Measurements from ENCODE around the gene TFDP2. TPM values are rescaled to one million over a fixed set of nuclear protein-coding genes. Genes with fewer than 3 reads are reported as not detected.

The TFDP2 gene
- total RNA-seq, 2 donors from 2014 or later = 62.7 to 76.4 TPM

DNA sequence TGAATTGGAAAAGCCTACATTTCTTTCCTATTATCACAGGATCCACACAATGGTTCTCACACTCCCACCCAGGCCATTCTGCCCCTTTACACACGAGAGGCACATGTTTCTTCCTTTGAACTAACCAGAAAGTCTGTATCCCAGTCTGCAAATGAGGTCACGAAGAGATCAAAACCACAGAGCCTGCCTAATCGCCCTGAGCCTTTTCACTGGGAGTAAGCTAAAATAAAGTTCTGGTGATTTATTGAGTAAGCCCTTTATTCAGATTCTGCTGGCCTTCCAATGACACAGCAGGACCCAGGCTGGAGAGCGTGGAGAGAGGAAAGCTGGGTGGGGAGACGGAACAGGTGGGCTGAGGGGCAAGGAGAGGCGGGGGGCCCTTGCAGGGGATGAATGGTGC, 194.2 kb downstream of the TFDP2 start:
- H3K9me3 ChIP-seq (ENCODE audit: control insufficient read depth, low read length) = no peaks in the 10 kb centered on the region

DNA sequence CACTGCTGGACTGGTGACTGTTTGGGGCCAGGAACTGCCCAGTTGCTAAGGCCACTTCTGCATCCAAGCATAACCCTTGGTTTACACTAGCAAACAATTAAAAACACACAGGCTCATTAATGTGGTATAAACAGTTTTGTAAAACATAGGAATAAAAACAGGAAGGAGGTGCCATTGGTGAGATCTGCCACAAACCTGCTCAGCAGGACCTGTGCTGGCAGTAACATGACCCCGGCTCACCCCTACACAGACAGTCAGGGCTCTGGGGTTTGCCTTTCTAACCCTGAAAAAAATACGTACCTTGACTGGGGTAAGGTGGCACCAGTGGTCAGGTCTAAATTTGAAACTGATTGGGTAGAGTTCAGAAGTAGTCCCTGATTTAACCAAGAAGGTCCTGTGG, 196.7 kb downstream of the TFDP2 start:
- no peak overlapping the region for H3K4me3 ChIP-seq (ENCODE audit: low read length)
- H3K36me3 ChIP-seq (ENCODE audit: control insufficient read depth, insufficient read depth, low read length) = peaks cover under 1% of the 10 kb centered on the region
- Mint-ChIP-seq H3K4me1 (peaks cover 2% of the 10 kb centered on the region), H3K27me3 (ENCODE audit: insufficient read depth) (no peaks in the 10 kb centered on the region), H3K4me3 (no peak overlapping the region), H3K36me3 (ENCODE audit: low read depth) (peaks cover 19% of the 10 kb centered on the region), H3K27ac (no peak overlapping the region), H3K9me3 (no peaks in the 10 kb centered on the region)
- H3K27me3 ChIP-seq (ENCODE audit: control insufficient read depth, insufficient read depth, low read length, poor library complexity, severe bottlenecking) = no peaks in the 10 kb centered on the region
- peak; percentile 16 for DNase-seq
- 80 to 95% methylated on average over 2 of the region's 2 CpGs for WGBS, 2 experiments (ENCODE audit: insufficient coverage in 1 of 2, insufficient read length in 1 of 2)
- H3K9me3 ChIP-seq (ENCODE audit: control insufficient read depth, low read length) = no peaks in the 10 kb centered on the region
- H3K4me1 ChIP-seq (ENCODE audit: control insufficient read depth, insufficient read depth, low read length) = no peaks in the 10 kb centered on the region
- H3K27ac ChIP-seq (ENCODE audit: low read depth, low read length) = no peak overlapping the region
- TF ChIP-seq, protein P1, sequence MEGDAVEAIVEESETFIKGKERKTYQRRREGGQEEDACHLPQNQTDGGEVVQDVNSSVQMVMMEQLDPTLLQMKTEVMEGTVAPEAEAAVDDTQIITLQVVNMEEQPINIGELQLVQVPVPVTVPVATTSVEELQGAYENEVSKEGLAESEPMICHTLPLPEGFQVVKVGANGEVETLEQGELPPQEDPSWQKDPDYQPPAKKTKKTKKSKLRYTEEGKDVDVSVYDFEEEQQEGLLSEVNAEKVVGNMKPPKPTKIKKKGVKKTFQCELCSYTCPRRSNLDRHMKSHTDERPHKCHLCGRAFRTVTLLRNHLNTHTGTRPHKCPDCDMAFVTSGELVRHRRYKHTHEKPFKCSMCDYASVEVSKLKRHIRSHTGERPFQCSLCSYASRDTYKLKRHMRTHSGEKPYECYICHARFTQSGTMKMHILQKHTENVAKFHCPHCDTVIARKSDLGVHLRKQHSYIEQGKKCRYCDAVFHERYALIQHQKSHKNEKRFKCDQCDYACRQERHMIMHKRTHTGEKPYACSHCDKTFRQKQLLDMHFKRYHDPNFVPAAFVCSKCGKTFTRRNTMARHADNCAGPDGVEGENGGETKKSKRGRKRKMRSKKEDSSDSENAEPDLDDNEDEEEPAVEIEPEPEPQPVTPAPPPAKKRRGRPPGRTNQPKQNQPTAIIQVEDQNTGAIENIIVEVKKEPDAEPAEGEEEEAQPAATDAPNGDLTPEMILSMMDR (conservative IDR thresholded peaks at IDR 0.05) = no peak
- no peak overlapping the region for H3K9ac ChIP-seq (ENCODE audit: extremely low read depth, low read length, poor library complexity, severe bottlenecking)

More for the DNA sequence above, 194.2 kb downstream of the TFDP2 start:
- H3K4me3 ChIP-seq (ENCODE audit: low read length) = no peak overlapping the region
- H3K9ac ChIP-seq (ENCODE audit: extremely low read depth, low read length, poor library complexity, severe bottlenecking) = no peak overlapping the region
- Mint-ChIP-seq H3K4me3 (no peak overlapping the region), H3K27me3 (ENCODE audit: insufficient read depth) (no peaks in the 10 kb centered on the region), H3K4me1 (peaks cover 2% of the 10 kb centered on the region), H3K9me3 (no peaks in the 10 kb centered on the region), H3K36me3 (ENCODE audit: low read depth) (peaks cover 29% of the 10 kb centered on the region), H3K27ac (peak overlapping the region; percentile 10)
- peaks cover 10% of the 10 kb centered on the region for H3K36me3 ChIP-seq (ENCODE audit: control insufficient read depth, insufficient read depth, low read length)
- peak overlapping the region; percentile 81 for H3K27ac ChIP-seq (ENCODE audit: low read depth, low read length)
- H3K4me1 ChIP-seq (ENCODE audit: control insufficient read depth, insufficient read depth, low read length) = no peaks in the 10 kb centered on the region
- no peaks in the 10 kb centered on the region for H3K27me3 ChIP-seq (ENCODE audit: control insufficient read depth, insufficient read depth, low read length, poor library complexity, severe bottlenecking)
- no peak for DNase-seq
- WGBS, 2 experiments (ENCODE audit: insufficient coverage in 1 of 2, insufficient read length in 1 of 2) = 89 to 92% methylated on average over 3 to 6 of the region's 6 CpGs
- TF ChIP-seq, protein P1 (conservative IDR thresholded peaks at IDR 0.05) = no peak

DNA sequence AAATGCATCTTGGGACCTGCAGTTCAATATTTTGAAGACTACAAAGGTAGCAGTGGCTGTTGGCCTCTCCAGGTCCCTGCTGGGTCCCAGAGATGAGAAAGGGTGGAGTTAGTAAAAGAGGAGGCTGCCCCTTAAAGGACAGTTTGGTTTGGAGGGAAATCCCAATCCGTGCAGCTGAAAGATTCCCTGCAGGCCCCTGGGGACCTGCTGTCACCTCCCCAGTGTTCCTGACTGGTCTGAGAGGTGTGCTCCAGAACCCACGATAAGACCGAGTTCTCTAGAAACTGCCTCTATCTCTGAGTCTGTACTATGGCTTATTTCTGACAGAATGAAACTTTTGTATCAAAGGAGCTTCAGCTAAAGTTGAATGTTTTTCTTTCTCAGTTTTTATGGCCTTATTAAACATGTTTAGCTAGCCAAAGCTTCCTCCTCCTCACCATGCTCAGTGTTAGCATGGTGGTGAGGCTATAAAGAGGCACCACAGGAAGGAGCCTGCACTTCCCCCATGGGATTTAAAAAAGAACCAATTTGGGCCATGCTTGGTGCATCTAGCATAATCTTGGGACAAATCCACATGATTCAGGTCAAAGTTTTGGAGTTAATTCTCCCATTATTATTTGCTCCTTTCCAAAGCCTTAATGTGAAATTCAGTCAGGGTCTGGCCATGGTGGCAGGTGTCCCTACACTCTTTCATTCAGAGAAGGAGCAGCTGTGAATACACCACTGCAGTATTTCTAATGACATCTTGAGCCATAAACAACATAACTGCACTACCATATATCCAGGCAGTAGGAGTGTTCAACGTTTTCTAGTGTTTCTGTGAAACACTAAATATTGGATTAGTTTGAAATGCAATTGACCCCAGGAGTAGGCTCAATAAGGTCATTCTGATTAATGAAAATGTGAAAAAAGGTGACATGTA, 198.5 kb downstream of the TFDP2 start:
- H3K9me3 ChIP-seq (ENCODE audit: control insufficient read depth, low read length) = no peaks in the 10 kb centered on the region
- Mint-ChIP-seq H3K27me3 (ENCODE audit: insufficient read depth) (no peaks in the 10 kb centered on the region), H3K27ac (no peak overlapping the region), H3K9me3 (no peaks in the 10 kb centered on the region), H3K4me1 (peaks cover 2% of the 10 kb centered on the region), H3K4me3 (no peak overlapping the region), H3K36me3 (ENCODE audit: low read depth) (peaks cover 9% of the 10 kb centered on the region)
- peak; percentile 13 for DNase-seq
- no peaks in the 10 kb centered on the region for H3K4me1 ChIP-seq (ENCODE audit: control insufficient read depth, insufficient read depth, low read length)
- H3K4me3 ChIP-seq (ENCODE audit: low read length) = no peak overlapping the region
- no peaks in the 10 kb centered on the region for H3K27me3 ChIP-seq (ENCODE audit: control insufficient read depth, insufficient read depth, low read length, poor library complexity, severe bottlenecking)
- H3K36me3 ChIP-seq (ENCODE audit: control insufficient read depth, insufficient read depth, low read length) = no peaks in the 10 kb centered on the region
- no peak overlapping the region for H3K27ac ChIP-seq (ENCODE audit: low read depth, low read length)
- TF ChIP-seq, protein P1 (conservative IDR thresholded peaks at IDR 0.05) = no peak
- no peak overlapping the region for H3K9ac ChIP-seq (ENCODE audit: extremely low read depth, low read length, poor library complexity, severe bottlenecking)
- 91 to 100% methylated on average over 3 to 4 of the region's 4 CpGs for WGBS, 2 experiments (ENCODE audit: insufficient coverage in 1 of 2, insufficient read length in 1 of 2)

All from endodermal cell (in vitro differentiated cells).